ENCODE measurements around the gene PKP4.

- TF ChIP-seq POLR2AphosphoS5 (IDR thresholded peaks at IDR 0.05; ENCODE audit: borderline replicate concordance, low read depth, low read length), result no peak
- TF ChIP-seq EZH2 (IDR thresholded peaks at IDR 0.05), result no peak
- no peak for TF ChIP-seq FOXP2 (optimal IDR thresholded peaks at IDR 0.05; ENCODE audit: control extremely low read depth, extremely low read length, insufficient read depth)
Observed at GRCh38 chr2:158717366-158718195, 260.8 kb downstream of the PKP4 start.
